Right lobe of liver (tissue), 4 donors: Measurements from ENCODE around the gene RAG1.

Experiments used
- POLR2A ChIP-seq: fragments of 450-650 bp; IDR thresholded peaks from one replicate; pipeline ENCODE4 v1.6.1; 2017; ENCODE audit warnings: antibody characterized with exemption, mild to moderate bottlenecking
- TF ChIP-seq, protein P1 (sequence below), 4 donors: fragments of 200-600 bp in 3 of 4; fragments of 450-650 bp in 1 of 4; IDR thresholded peaks; one replicate each; pipeline versions ENCODE4 v1.5.1 to v1.8.0; 2016 to 2022; ENCODE audit warnings: antibody characterized with exemption in 4 of 4, mild to moderate bottlenecking in 2 of 4
- donor health status: DM: no; HTN: no; CAD: no.
- donor health status: DM: no; HTN: no; CAD: no.
- donor health status: DM: no; HTN: yes; CAD: no.

DNA sequence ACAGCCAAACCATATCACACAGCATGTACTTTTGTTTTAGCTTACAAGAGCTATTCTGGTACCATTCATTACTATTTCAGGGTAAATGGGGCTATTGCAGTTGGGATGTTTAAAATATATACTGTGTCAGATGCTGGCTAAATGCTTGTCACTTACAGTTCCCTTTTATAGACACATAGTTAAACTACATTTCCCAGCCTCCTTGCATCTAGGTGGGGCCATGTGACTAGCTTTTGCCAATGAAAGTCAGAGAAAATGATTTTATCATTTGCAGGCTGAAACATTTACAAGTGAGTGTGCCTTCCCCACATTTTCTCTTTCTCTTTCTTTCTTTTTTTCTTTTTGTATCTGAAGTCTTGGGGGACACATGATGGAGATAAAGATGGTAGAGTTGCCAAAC, 18.7 kb downstream of the RAG1 start:
- TF ChIP-seq, protein P1, sequence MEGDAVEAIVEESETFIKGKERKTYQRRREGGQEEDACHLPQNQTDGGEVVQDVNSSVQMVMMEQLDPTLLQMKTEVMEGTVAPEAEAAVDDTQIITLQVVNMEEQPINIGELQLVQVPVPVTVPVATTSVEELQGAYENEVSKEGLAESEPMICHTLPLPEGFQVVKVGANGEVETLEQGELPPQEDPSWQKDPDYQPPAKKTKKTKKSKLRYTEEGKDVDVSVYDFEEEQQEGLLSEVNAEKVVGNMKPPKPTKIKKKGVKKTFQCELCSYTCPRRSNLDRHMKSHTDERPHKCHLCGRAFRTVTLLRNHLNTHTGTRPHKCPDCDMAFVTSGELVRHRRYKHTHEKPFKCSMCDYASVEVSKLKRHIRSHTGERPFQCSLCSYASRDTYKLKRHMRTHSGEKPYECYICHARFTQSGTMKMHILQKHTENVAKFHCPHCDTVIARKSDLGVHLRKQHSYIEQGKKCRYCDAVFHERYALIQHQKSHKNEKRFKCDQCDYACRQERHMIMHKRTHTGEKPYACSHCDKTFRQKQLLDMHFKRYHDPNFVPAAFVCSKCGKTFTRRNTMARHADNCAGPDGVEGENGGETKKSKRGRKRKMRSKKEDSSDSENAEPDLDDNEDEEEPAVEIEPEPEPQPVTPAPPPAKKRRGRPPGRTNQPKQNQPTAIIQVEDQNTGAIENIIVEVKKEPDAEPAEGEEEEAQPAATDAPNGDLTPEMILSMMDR (IDR thresholded peaks at IDR 0.05) = no peak
- no peak for TF ChIP-seq POLR2A
